NT2/D1 (cell line): ENCODE measurements around the gene ERC2.

Source experiments
- DNase-seq: peaks from one replicate; pipeline ENCODE4 v3.0.0-alpha.2; 2011; ENCODE audit warnings: low read depth, low spot score
- H3K27me3 ChIP-seq: 2 replicates; pipeline ENCODE4 v1.6.0; 2011; ENCODE audit warnings: mild to moderate bottlenecking; ENCODE audit not compliant: insufficient read length, insufficient read depth
- H3K36me3 ChIP-seq: 2 replicates; pipeline ENCODE4 v1.6.1; 2011; ENCODE audit warnings: mild to moderate bottlenecking, low read length, mixed read lengths; ENCODE audit not compliant: insufficient read depth, insufficient read length
- H3K4me1 ChIP-seq: 2 replicates; pipeline ENCODE4 v1.5.1; 2011; ENCODE audit not compliant: insufficient read depth, insufficient read length
- H3K4me3 ChIP-seq: 2 replicates; pipeline ENCODE4 v1.5.1; 2011; ENCODE audit warnings: low read depth; ENCODE audit not compliant: insufficient read length
- H3K9ac ChIP-seq: 2 replicates; pipeline ENCODE4 v1.6.0; 2011; ENCODE audit warnings: low read depth; ENCODE audit not compliant: insufficient read length
- H3K9me3 ChIP-seq: 2 replicates; pipeline ENCODE4 v1.5.1; 2011; ENCODE audit warnings: mild to moderate bottlenecking, low read length; ENCODE audit not compliant: insufficient read depth
- SUZ12 ChIP-seq: IDR thresholded peaks from 2 replicates; pipeline ENCODE4 v1.6.1; 2011; ENCODE audit not compliant: insufficient read length, insufficient read depth; ENCODE audit errors: extremely low read depth
- YY1 ChIP-seq: IDR thresholded peaks from 2 replicates; pipeline ENCODE4 v1.6.1; 2011; ENCODE audit not compliant: insufficient read length, insufficient read depth
- ZNF274 ChIP-seq: IDR thresholded peaks from 2 replicates; pipeline ENCODE4 v1.6.1; 2011; ENCODE audit warnings: mild to moderate bottlenecking, low read depth, low read length

Gene ERC2

DNA sequence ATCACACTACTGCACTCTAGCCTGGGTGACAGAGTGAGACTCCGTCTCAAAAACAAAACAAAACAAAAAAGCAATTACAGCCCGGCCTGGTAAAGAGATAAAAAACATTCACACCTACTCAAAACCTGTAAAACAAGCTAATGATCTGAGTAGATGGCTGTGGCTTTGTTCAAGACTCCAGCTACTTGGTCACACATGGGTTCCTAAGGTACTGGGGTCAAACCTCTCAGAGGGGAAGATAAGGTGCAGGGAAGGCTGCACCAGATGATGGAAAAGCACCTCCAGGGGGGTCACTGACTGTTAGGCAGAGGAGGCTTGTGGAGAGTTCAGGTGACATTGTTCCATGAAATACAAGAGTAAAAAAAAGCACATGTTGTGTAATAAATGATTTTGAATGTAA lies 531.0 kb downstream of the ERC2 start:
- Histone ChIP-seq H3K27me3 (no peaks in the 10 kb centered on the region), H3K36me3 (no peaks in the 10 kb centered on the region), H3K9ac (no peak overlapping the region), H3K4me1 (no peaks in the 10 kb centered on the region), H3K4me3 (no peak overlapping the region), H3K9me3 (no peaks in the 10 kb centered on the region)
- TF ChIP-seq SUZ12: no peak
- no peak for TF ChIP-seq ZNF274
- TF ChIP-seq YY1: no peak
- no peak for DNase-seq

DNA sequence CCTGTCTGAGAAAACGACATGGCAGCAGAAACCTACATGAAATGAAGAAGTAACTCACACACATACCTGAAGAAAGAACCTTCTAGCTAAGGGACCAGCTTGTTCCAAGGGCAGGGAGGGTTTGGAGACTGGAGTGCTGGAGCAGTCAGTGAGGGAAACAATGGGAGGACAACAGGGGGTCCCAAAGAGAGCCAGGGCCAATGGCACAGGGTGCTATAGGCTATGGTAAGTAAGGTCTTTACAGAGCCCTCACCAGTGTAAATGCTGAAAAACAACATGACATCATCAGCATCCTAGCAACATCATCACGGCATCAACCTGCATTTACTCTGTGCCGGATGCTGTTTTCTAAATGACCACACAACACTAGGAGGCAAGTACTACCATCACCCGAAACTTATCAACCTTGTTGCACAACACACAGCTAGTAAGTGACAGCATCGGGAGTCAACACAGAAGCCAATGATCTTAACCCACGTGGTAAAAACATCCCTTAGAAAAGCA lies 531.7 kb downstream of the ERC2 start:
- TF ChIP-seq YY1: no peak
- Histone ChIP-seq H3K4me3 (no peak overlapping the region), H3K9me3 (no peaks in the 10 kb centered on the region), H3K36me3 (no peaks in the 10 kb centered on the region), H3K27me3 (no peaks in the 10 kb centered on the region), H3K9ac (no peak overlapping the region), H3K4me1 (no peaks in the 10 kb centered on the region)
- no peak for DNase-seq

DNA sequence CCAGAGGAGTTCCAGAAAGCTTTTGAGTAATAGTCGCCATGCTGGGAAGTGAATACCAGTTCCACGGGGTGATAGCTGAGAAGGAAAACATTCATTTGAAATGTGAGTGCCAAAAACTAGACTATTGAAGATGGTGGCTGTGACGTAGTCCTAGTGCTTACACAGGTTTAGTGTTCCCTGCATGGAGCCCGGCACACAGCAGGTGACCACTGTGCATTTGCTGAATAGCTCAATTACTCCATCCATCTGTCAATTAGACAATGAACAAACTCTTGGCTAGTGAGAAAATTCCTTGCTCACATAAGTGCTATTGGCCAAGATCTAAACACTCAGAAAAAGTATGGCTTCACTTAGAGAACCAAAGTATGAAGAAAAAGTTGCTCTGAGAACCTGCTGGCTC lies 533.0 kb downstream of the ERC2 start:
- H3K4me1 ChIP-seq: no peaks in the 10 kb centered on the region

DNA sequence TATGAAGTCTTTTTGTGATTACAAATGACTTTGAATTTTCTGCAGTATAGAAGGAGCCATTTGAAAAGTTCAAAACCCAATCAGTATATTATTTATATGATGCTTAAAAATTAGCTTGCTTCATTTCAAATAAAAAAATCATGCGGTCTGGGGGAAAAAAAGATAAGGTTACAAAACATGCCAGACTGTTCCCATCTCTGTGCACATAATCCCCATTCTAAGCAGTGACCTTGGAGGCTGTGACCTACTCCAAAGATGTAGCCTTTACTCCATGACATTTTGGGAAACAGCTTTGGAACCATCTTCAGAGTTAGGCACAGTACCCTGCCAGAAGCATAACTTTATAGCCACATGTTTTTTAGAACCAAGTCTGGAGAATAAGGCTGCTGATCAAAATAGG lies 533.5 kb downstream of the ERC2 start:
- Histone ChIP-seq H3K36me3 (no peaks in the 10 kb centered on the region), H3K4me3 (no peak overlapping the region), H3K9me3 (no peaks in the 10 kb centered on the region), H3K27me3 (no peaks in the 10 kb centered on the region), H3K9ac (no peak overlapping the region), H3K4me1 (no peaks in the 10 kb centered on the region)
- TF ChIP-seq SUZ12 (no peak), YY1 (no peak), ZNF274 (no peak)
- DNase-seq: no peak

More for the DNA sequence above, 533.0 kb downstream of the ERC2 start:
- no peak overlapping the region for H3K9ac ChIP-seq
- DNase-seq: no peak
- no peaks in the 10 kb centered on the region for H3K36me3 ChIP-seq
- no peaks in the 10 kb centered on the region for H3K27me3 ChIP-seq
- H3K9me3 ChIP-seq: no peaks in the 10 kb centered on the region
- H3K4me3 ChIP-seq: no peak overlapping the region
- TF ChIP-seq YY1 (no peak), SUZ12 (no peak), ZNF274 (no peak)

DNA sequence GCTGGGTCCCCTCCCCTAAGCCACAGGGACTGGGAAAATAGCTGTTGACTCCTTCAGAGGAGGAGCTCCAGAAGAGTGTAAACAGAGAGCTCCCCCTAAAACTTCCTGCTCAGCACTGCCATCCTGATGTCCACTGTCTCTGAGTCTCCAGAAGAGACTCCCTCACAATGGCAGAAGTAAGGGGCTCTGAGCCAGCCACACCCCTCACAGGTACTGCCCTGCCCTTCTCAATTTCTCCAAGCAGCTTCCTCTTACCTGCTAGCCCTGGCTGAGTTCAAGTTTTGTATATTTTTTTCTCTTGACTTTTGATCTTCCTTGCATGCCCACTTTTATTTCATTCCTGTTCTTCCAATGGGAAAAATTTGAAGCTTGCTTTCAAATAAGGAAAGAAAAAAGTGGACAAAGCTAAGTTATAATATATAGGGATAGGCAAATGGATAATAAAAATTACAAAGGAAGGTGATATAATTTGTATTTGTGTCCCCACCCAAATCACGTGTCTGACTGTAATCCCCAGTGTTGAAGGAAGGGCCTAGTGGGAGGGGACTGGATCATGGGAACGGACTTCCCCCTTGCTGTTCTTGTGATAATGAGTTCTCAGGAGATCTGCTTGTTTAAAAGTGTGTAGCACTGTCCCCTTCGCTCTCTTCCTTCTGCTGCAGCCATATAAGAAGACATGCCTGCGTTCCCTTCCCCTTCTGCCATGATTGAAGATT lies 539.0 kb downstream of the ERC2 start:
- H3K36me3 ChIP-seq: no peaks in the 10 kb centered on the region
- no peaks in the 10 kb centered on the region for H3K9me3 ChIP-seq
- no peak for TF ChIP-seq ZNF274
- TF ChIP-seq YY1: no peak
- no peaks in the 10 kb centered on the region for H3K27me3 ChIP-seq
- DNase-seq: no peak
- no peaks in the 10 kb centered on the region for H3K4me1 ChIP-seq
- no peak overlapping the region for H3K9ac ChIP-seq
- H3K4me3 ChIP-seq: no peak overlapping the region

DNA sequence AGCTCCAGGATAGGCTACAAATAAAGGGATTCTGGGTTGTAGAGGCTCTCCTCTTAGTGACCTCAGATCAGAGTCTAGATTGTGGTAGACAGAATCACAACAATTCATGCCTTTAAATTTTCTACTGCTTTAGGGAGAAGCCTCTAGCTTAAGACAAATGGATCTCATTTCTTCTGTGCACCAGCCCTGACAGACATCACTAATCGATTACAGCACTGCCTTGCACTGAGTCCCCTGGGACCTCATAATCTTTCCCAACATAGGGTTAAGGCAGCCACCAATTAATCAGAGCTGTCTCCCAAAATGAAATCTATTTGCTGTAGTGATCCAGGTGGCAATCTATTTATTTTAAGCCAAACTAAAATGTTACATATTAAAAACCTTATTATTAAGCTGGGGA lies 544.6 kb downstream of the ERC2 start:
- Histone ChIP-seq H3K9me3 (no peaks in the 10 kb centered on the region), H3K36me3 (no peaks in the 10 kb centered on the region), H3K27me3 (no peaks in the 10 kb centered on the region), H3K4me3 (no peak overlapping the region), H3K9ac (no peak overlapping the region), H3K4me1 (no peaks in the 10 kb centered on the region)
- TF ChIP-seq SUZ12: no peak
- no peak for TF ChIP-seq YY1
- no peak for TF ChIP-seq ZNF274
- DNase-seq: no peak

DNA sequence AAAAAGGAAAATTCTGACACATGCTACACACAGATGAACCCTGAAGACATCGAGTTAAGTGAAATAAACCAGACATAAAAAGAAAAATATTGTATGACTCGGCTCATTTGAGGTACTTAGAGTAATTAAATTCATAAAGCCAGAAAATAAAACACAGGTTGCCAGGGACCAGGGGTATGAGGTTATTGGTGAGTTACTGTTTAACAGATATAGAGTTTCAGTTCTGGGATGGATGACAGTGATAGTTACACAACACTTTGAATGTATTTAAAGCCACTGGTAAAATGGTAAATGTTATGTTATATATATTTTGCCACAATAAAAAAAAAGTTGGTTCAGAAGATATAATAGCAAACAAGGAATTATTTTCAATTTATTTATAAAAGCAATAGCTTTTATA lies 545.1 kb downstream of the ERC2 start:
- Histone ChIP-seq H3K9ac (no peak overlapping the region), H3K27me3 (no peaks in the 10 kb centered on the region), H3K36me3 (no peaks in the 10 kb centered on the region), H3K9me3 (no peaks in the 10 kb centered on the region), H3K4me1 (no peaks in the 10 kb centered on the region), H3K4me3 (no peak overlapping the region)
- DNase-seq: no peak
- no peak for TF ChIP-seq SUZ12
- TF ChIP-seq YY1: no peak
- TF ChIP-seq ZNF274: no peak
